GM12878 (cell line): ENCODE measurements around the gene GMPR2. TPM values are rescaled to one million over a fixed set of nuclear protein-coding genes. Genes with fewer than 3 reads are reported as not detected.

Experiments used
- BCLAF1 ChIP-seq: fragments of 450-650 bp; IDR thresholded peaks from 2 replicates; pipeline ENCODE4 v1.6.1; 2017; ENCODE audit warnings: antibody characterized with exemption, mild to moderate bottlenecking, moderate library complexity
- CHD1 ChIP-seq: IDR thresholded peaks from 2 replicates; pipeline ENCODE4 v1.6.1; 2012; ENCODE audit warnings: low read depth, low read length, improper control_type of control experiment
- CTCF ChIP-seq, 3 experiments: IDR thresholded peaks in 2 of 3; conservative IDR thresholded peaks in 1 of 3; 2 replicates each; pipeline ENCODE4 v1.5.1; 2011; ENCODE audit warnings: low read depth in 3 of 3, low read length in 3 of 3, mild to moderate bottlenecking in 3 of 3, control low read depth in 2 of 3, moderate library complexity in 2 of 3, inconsistent platforms in 1 of 3, mixed read lengths in 1 of 3; ENCODE audit not compliant: control insufficient read depth in 2 of 3, insufficient read depth in 1 of 3; ENCODE audit errors: extremely low read depth in 1 of 3
- KDM1A ChIP-seq: fragments of 200-600 bp; sonication (generic); IDR thresholded peaks from 2 replicates; pipeline ENCODE4 v1.6.1; 2016; ENCODE audit warnings: borderline replicate concordance
- MEF2B ChIP-seq: fragments of 450-650 bp; IDR thresholded peaks from 2 replicates; pipeline ENCODE4 v1.6.1; 2018; ENCODE audit warnings: mild to moderate bottlenecking, moderate library complexity; ENCODE audit not compliant: partially characterized antibody, poor library complexity, severe bottlenecking
- MXI1 ChIP-seq: fragments of 150-350 bp; IDR thresholded peaks from 2 replicates; pipeline ENCODE4 v1.6.1; 2011; ENCODE audit warnings: low read depth, mild to moderate bottlenecking, inconsistent platforms, low read length, improper control_type of control experiment
- NFIC ChIP-seq: IDR thresholded peaks from 2 replicates; pipeline ENCODE4 v1.6.1; 2012; ENCODE audit warnings: low read depth, mild to moderate bottlenecking, inconsistent platforms, low read length, moderate library complexity
- NFYA ChIP-seq: IDR thresholded peaks from 2 replicates; pipeline ENCODE4 v1.6.1; 2011; ENCODE audit warnings: low read depth, mild to moderate bottlenecking, low read length, improper control_type of control experiment, borderline replicate concordance
- NKRF ChIP-seq: fragments of 450-650 bp; conservative IDR thresholded peaks from 2 replicates; pipeline ENCODE4 v1.6.1; 2017; ENCODE audit warnings: mild to moderate bottlenecking, moderate library complexity
- POLR2AphosphoS2 ChIP-seq: IDR thresholded peaks from 2 replicates; pipeline ENCODE4 v1.6.1; 2011; ENCODE audit warnings: low read depth, mild to moderate bottlenecking, low read length, improper control_type of control experiment, moderate library complexity
- POU2F2 ChIP-seq: IDR thresholded peaks from 3 replicates; pipeline ENCODE4 v1.6.1; 2011; ENCODE audit warnings: low read depth, mild to moderate bottlenecking, low read length, borderline replicate concordance
- RAD51 ChIP-seq: fragments of 450-650 bp; IDR thresholded peaks from 2 replicates; pipeline ENCODE4 v1.6.1; 2016; ENCODE audit warnings: moderate library complexity, mild to moderate bottlenecking, inconsistent platforms
- SIX5 ChIP-seq: IDR thresholded peaks from 2 replicates; pipeline ENCODE4 v1.6.1; 2011; ENCODE audit warnings: mild to moderate bottlenecking, low read depth, low read length, moderate library complexity; ENCODE audit not compliant: severe bottlenecking
- SMC3 ChIP-seq: IDR thresholded peaks from 2 replicates; pipeline ENCODE4 v1.6.1; 2011; ENCODE audit warnings: low read length, improper control_type of control experiment, borderline replicate concordance
- SREBF2 ChIP-seq: IDR thresholded peaks from 2 replicates; pipeline ENCODE4 v1.6.1; 2012; ENCODE audit warnings: mild to moderate bottlenecking, low read length
- YBX1 ChIP-seq: fragments of 450-650 bp; IDR thresholded peaks from 2 replicates; pipeline ENCODE4 v1.6.1; 2016; ENCODE audit warnings: antibody characterized with exemption
- ZNF687 ChIP-seq: fragments of 450-650 bp; IDR thresholded peaks from 2 replicates; pipeline ENCODE4 v1.6.1; 2017; ENCODE audit warnings: mild to moderate bottlenecking, moderate library complexity
- ZZZ3 ChIP-seq: IDR thresholded peaks from 2 replicates; pipeline ENCODE4 v1.6.1; 2011; ENCODE audit warnings: low read depth; ENCODE audit not compliant: control insufficient read depth, insufficient read length
- polyA plus RNA-seq, 11 experiments: library from polyadenylated mRNA; depleted of rRNA in 4 of 11; unstranded in 6 of 11; stranded (reverse) in 5 of 11; fragments of >200 nt; fragmentation: Nextera tagmentation in 4 of 11; fragmentation: Illumina TruSeq in 1 of 11; extraction: Ambion mirVana in 4 of 11; extraction: Trizol in 1 of 11; gene quantifications; 1 replicate in 1 of 11; 2 replicates in 10 of 11; pipeline versions ENCODE4 v1.2.1 to v1.2.3, GENCODE V29; 2011 to 2016; ENCODE audit warnings: inconsistent platforms in 2 of 11, missing spikeins in 2 of 11, low read depth in 1 of 11
- total RNA-seq, 4 experiments: library from RNA; depleted of rRNA in 3 of 4; stranded (reverse); fragments of >200 nt in 3 of 4; fragmentation: Illumina TruSeq in 1 of 4; extraction: Trizol in 1 of 4; gene quantifications; 2 replicates each; pipeline versions ENCODE4 v1.2.1 to v1.2.3, GENCODE V29; 2013 to 2021

GMPR2 gene
- total and polyA plus RNA-seq, 10 of the 15 experiments (the other 5 are each of a cell fraction or from before 2014, with no cell fraction given): 55.1 to 80.3 (median 61.5) TPM

- TF ChIP-seq CTCF (IDR thresholded peaks at IDR 0.05 in 2 of 3, conservative IDR thresholded peaks at IDR 0.05 in 1 of 3; ENCODE audit: control insufficient read depth in 2 of 3, extremely low read depth in 1 of 3, insufficient read depth in 1 of 3, low read depth in 3 of 3, low read length in 3 of 3) (no peak), NKRF (peak; percentile 79), NFIC (no peak), MXI1 (no peak), YBX1 (no peak), POLR2AphosphoS2 (peak; percentile 93), MEF2B (peak; percentile 65), NFYA (no peak), SREBF2 (no peak), CHD1 (no peak), KDM1A (no peak), ZZZ3 (no peak), ZNF687 (peak; percentile 39), SIX5 (peak; percentile 45), SMC3 (no peak), RAD51 (peak; percentile 100), BCLAF1 (no peak), POU2F2 (peak; percentile 76; the same call in 2 of the 3 replicates)
Measured at GRCh38 chr14:24212924-24213865, 19.5 kb upstream of the GMPR2 start, which contains the start of gene CHMP4A (continued).
